Retina (tissue), 1 donor: ENCODE data around the gene PNPLA5.
A peak's percentile ranks its signal among the peaks of the same experiment; 100 is the strongest.
"Not testable (repeated sequence)": the region's sequence is repeated elsewhere in the genome, so short reads cannot be mapped to it uniquely, and the experiment has no call there.

Source experiments
- DNase-seq: peaks from one replicate; pipeline ENCODE4 v3.0.0-alpha.2; 2016

Gene PNPLA5

GRCh38 chr22:43891360-43892182 lies at the start of gene PNPLA5:
Gene PNPLA5 (minus strand): TSS chr22:43892013. CDS start chr22:43891880, 133 bp downstream.
- DNase-seq, result peak; percentile 20

- no peak for DNase-seq
Measured at GRCh38 chr22:43941449-43941848, 49.6 kb upstream of the PNPLA5 start.

- DNase-seq, result no peak
Measured at GRCh38 chr22:43931771-43932170, 40.0 kb upstream of the PNPLA5 start.

- DNase-seq, result no peak
Measured at GRCh38 chr22:43928908-43929307, 37.1 kb upstream of the PNPLA5 start.

GRCh38 chr22:43928468-43928867 lies 36.7 kb upstream of the PNPLA5 start:
- DNase-seq, result no peak

- no peak for DNase-seq
Measured at GRCh38 chr22:43926349-43926710, 34.5 kb upstream of the PNPLA5 start.

- DNase-seq, result peak; percentile 62
Measured at GRCh38 chr22:43925433-43926348, 33.9 kb upstream of the PNPLA5 start.

- peak; percentile 40 for DNase-seq
Measured at GRCh38 chr22:43924877-43925276, 33.1 kb upstream of the PNPLA5 start.

- DNase-seq, result peak; percentile 93
Measured at GRCh38 chr22:43923631-43924464, 32.0 kb upstream of the PNPLA5 start, which contains the start of gene PNPLA3. Gene PNPLA3 (plus strand): TSS chr22:43923805. CDS start chr22:43923912, 107 bp downstream.

GRCh38 chr22:43923191-43923590 lies 31.4 kb upstream of the PNPLA5 start:
- peak; percentile 56 for DNase-seq

- DNase-seq, result no peak
Measured at GRCh38 chr22:43922123-43922522, 30.3 kb upstream of the PNPLA5 start.

GRCh38 chr22:43921370-43921769 lies 29.6 kb upstream of the PNPLA5 start:
- DNase-seq, result no peak

- DNase-seq, result no peak
Measured at GRCh38 chr22:43919106-43919973, 27.5 kb upstream of the PNPLA5 start.

- DNase-seq, result no peak
Measured at GRCh38 chr22:43917521-43917920, 25.7 kb upstream of the PNPLA5 start.

GRCh38 chr22:43911351-43911750 lies 19.5 kb upstream of the PNPLA5 start:
- DNase-seq, result no peak

GRCh38 chr22:43910178-43910695 lies 18.4 kb upstream of the PNPLA5 start:
- DNase-seq, result no peak

- no peak for DNase-seq
Measured at GRCh38 chr22:43909708-43910107, 17.9 kb upstream of the PNPLA5 start.

GRCh38 chr22:43905681-43906080 lies 13.9 kb upstream of the PNPLA5 start:
- no peak for DNase-seq

- DNase-seq, result not testable (repeated sequence)
Measured at GRCh38 chr22:43904412-43904811, 12.6 kb upstream of the PNPLA5 start.

- not testable (repeated sequence) for DNase-seq
Measured at GRCh38 chr22:43903033-43903432, 11.2 kb upstream of the PNPLA5 start.

- DNase-seq, result no peak
Measured at GRCh38 chr22:43901976-43902643, 10.3 kb upstream of the PNPLA5 start.
